ENCODE measurements around the gene KCNJ14. TPM values are rescaled to one million over a fixed set of nuclear protein-coding genes. Genes with fewer than 3 reads are reported as not detected.

Gene KCNJ14
- total RNA-seq, 4 donors from 2014 or later, result 0.44 to 4.1 (median 1.5) TPM

DNA sequence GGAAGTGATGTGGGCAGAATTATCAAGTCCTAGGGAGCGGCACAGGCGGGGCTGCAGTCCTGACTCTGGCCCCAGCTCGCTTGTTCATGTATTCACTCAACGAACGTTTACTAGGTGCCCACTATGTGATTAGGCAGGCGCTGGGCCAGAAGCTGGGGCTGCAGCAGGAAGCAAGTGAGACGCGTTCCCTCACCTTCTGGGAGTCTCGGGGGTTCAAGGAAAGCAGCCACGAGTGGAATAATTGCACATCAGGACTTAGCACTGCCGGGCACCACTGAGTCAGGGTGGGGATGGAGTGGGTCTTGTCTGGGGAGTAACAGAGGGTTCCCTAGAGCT lies 58.7 kb downstream of the KCNJ14 start:
- no peak overlapping the region for H3K4me3 ChIP-seq

DNA sequence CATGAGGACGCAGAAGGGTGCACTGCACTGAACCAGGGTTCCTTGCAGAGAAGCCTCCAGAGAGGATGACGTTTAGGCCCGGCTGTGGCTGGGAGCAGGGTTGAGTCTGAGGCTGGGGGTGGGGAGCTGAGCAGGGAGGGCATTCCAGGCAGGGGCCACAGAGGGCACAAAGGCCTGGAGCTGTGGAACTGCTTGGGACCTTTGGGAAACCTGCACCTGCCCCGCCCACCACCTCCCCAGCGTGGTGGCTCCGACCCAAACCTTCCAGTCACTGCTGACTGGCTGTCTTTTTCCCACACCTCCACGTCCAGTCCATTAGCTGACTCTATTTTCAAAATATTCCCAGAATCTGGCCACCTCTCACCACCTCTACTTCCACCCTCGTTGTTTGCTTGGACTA lies 61.2 kb downstream of the KCNJ14 start:
- Histone ChIP-seq H3K27me3 (peaks cover 0 to 36% of the 10 kb centered on the region in 2 donors), H3K27ac (no peak overlapping the region), H3K4me3 (no peak overlapping the region), H3K9me3 (no peaks in the 10 kb centered on the region), H3K4me1 (peaks cover 0 to 8% (median 3%) of the 10 kb centered on the region in 4 donors), H3K36me3 (no peaks in the 10 kb centered on the region)
- DNase-seq (ENCODE audit: low spot score in 2 of 2), result no peak
- WGBS, 2 donors, result 67 to 69% methylated on average over 8 of the region's 8 CpGs
- no peak for TF ChIP-seq POLR2A (IDR thresholded peaks at IDR 0.05)
- TF ChIP-seq EP300 (IDR thresholded peaks at IDR 0.05), result no peak

More for the DNA sequence above, 58.7 kb downstream of the KCNJ14 start:
- Histone ChIP-seq H3K4me1 (peaks cover 0 to 20% (median 10%) of the 10 kb centered on the region in 4 donors), H3K9me3 (no peaks in the 10 kb centered on the region), H3K36me3 (no peaks in the 10 kb centered on the region), H3K27me3 (peaks cover 0 to 53% of the 10 kb centered on the region in 2 donors), H3K27ac (no peak overlapping the region)
- 39 to 41% methylated on average over 7 to 11 of the region's 11 CpGs for WGBS, 2 donors
- TF ChIP-seq, protein P1, sequence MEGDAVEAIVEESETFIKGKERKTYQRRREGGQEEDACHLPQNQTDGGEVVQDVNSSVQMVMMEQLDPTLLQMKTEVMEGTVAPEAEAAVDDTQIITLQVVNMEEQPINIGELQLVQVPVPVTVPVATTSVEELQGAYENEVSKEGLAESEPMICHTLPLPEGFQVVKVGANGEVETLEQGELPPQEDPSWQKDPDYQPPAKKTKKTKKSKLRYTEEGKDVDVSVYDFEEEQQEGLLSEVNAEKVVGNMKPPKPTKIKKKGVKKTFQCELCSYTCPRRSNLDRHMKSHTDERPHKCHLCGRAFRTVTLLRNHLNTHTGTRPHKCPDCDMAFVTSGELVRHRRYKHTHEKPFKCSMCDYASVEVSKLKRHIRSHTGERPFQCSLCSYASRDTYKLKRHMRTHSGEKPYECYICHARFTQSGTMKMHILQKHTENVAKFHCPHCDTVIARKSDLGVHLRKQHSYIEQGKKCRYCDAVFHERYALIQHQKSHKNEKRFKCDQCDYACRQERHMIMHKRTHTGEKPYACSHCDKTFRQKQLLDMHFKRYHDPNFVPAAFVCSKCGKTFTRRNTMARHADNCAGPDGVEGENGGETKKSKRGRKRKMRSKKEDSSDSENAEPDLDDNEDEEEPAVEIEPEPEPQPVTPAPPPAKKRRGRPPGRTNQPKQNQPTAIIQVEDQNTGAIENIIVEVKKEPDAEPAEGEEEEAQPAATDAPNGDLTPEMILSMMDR (IDR thresholded peaks at IDR 0.05), result no peak
- TF ChIP-seq EP300 (IDR thresholded peaks at IDR 0.05) (no peak), POLR2A (IDR thresholded peaks at IDR 0.05) (no peak)
- DNase-seq (ENCODE audit: low spot score in 2 of 2), result no peak

Other genes with a start within 250 kb of the KCNJ14 start
- gene CARD8, start 199.7 kb upstream of the KCNJ14 start, total RNA-seq, result 10 to 100 TPM; 33.7 to 54.0 (median 38.8) TPM
- gene ZNF114, start 185.5 kb upstream of the KCNJ14 start, total RNA-seq, result under 1 TPM in 1 of 4 donors, not detected in 3; 0.21 TPM
- 10 to 100 TPM; 22.2 to 52.5 (median 33.3) TPM for gene EMP3, start 130.0 kb upstream of the KCNJ14 start, total RNA-seq
- 10 to 100 TPM in 2 of 4 donors, 1 to 10 TPM in 2; 8.3 to 14.4 (median 10.2) TPM for gene TMEM143, start 91.6 kb upstream of the KCNJ14 start, total RNA-seq
- gene SYNGR4, start 91.2 kb upstream of the KCNJ14 start, total RNA-seq, result not detected
- gene KDELR1, start 64.0 kb upstream of the KCNJ14 start, total RNA-seq, result 10 to 100 TPM; 51.3 to 78.6 (median 65.8) TPM
- gene GRIN2D, start 61.9 kb upstream of the KCNJ14 start, total RNA-seq, result under 1 TPM; 0.42 to 0.90 (median 0.51) TPM
- gene GRWD1, start 9.6 kb upstream of the KCNJ14 start, total RNA-seq, result 10 to 100 TPM; 15.1 to 33.1 (median 29.7) TPM
- gene CYTH2, start 13.8 kb downstream of the KCNJ14 start, total RNA-seq, result 100 to 1,000 TPM in 1 of 4 donors, 10 to 100 TPM in 3; 56.7 to 114 (median 65.1) TPM
- 1 to 10 TPM in 1 of 4 donors, under 1 TPM in 2, not detected in 1; under 0.01 to 1.8 (median 0.59) TPM for gene LMTK3, start 56.3 kb downstream of the KCNJ14 start, total RNA-seq
- not detected for gene SULT2B1, start 96.6 kb downstream of the KCNJ14 start, total RNA-seq
- not detected for gene SPACA4, start 151.2 kb downstream of the KCNJ14 start, total RNA-seq
- gene FAM83E, start 159.5 kb downstream of the KCNJ14 start, total RNA-seq, result not detected
- 1,000 to 10,000 TPM; 2,253 to 3,141 (median 2,490) TPM for gene RPL18, start 163.6 kb downstream of the KCNJ14 start, total RNA-seq
- gene SPHK2, start 163.9 kb downstream of the KCNJ14 start, total RNA-seq, result 10 to 100 TPM; 28.0 to 34.7 (median 30.1) TPM
- 10 to 100 TPM in 2 of 4 donors, 1 to 10 TPM in 2; 2.4 to 20.1 (median 10.1) TPM for gene DBP, start 181.8 kb downstream of the KCNJ14 start, total RNA-seq
- gene CA11, start 190.6 kb downstream of the KCNJ14 start, total RNA-seq, result 1 to 10 TPM; 3.1 to 5.4 (median 4.0) TPM
- gene NTN5, start 217.4 kb downstream of the KCNJ14 start, total RNA-seq, result 1 to 10 TPM in 3 of 4 donors, under 1 TPM in 1; 0.78 to 6.9 (median 2.2) TPM
- under 1 TPM in 1 of 4 donors, not detected in 3; 0.44 TPM for gene FUT2, start 240.4 kb downstream of the KCNJ14 start, total RNA-seq

All from tibial nerve (tissue), 4 donors.